Measurements from ENCODE around the gene MTCL3.

The MTCL3 gene

DNA sequence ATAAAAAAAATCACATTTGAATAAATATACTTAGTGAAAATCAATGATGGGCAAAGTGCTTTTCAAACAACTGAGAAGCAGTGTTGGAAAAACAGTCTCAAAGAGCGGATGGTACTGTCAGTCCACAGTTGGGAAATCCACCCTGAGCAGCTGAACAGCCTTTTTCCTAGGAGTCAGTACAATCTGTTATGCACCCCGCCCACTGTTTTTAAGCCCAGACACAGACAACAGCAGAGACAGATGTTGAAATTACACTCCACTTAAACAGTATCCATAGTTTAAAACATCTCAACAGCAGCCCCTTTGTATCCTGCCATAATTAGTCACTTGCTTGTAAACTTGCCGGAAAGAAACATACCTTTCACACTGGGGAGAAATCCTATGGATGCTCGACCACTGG lies 60.3 kb downstream of the MTCL3 start:
- Histone ChIP-seq H3K9ac (ENCODE audit: insufficient read depth in 1 of 2, low read length in 2 of 2) (peak overlapping the region in 1 of 2 donors; percentile 99), H3K4me1 (ENCODE audit: control insufficient read depth in 5 of 5, insufficient read depth in 5 of 5, low read length in 5 of 5) (peaks cover 0 to 65% (median 0%) of the 10 kb centered on the region in 5 donors), H3K36me3 (ENCODE audit: control insufficient read depth in 4 of 4, insufficient read depth in 4 of 4, low read length in 4 of 4) (no peaks in the 10 kb centered on the region), H3K27ac (ENCODE audit: low read depth in 1 of 2, low read length in 1 of 2) (peak overlapping the region in 1 of 2 donors; percentile 73), H3K27me3 (ENCODE audit: control insufficient read depth in 3 of 3, insufficient read depth in 3 of 3, low read length in 2 of 3) (no peaks in the 10 kb centered on the region), H3K4me3 (peak overlapping the region; percentile 42), H3K9me3 (ENCODE audit: control insufficient read depth in 4 of 4, insufficient read depth in 3 of 4, low read length in 3 of 4) (no peaks in the 10 kb centered on the region)
- peak; percentile 59 for ATAC-seq (ENCODE audit: insufficient read depth, low FRiP score)
- DNase-seq = peak; percentile 60 to 86 (median 85)
- TF ChIP-seq, protein P1, sequence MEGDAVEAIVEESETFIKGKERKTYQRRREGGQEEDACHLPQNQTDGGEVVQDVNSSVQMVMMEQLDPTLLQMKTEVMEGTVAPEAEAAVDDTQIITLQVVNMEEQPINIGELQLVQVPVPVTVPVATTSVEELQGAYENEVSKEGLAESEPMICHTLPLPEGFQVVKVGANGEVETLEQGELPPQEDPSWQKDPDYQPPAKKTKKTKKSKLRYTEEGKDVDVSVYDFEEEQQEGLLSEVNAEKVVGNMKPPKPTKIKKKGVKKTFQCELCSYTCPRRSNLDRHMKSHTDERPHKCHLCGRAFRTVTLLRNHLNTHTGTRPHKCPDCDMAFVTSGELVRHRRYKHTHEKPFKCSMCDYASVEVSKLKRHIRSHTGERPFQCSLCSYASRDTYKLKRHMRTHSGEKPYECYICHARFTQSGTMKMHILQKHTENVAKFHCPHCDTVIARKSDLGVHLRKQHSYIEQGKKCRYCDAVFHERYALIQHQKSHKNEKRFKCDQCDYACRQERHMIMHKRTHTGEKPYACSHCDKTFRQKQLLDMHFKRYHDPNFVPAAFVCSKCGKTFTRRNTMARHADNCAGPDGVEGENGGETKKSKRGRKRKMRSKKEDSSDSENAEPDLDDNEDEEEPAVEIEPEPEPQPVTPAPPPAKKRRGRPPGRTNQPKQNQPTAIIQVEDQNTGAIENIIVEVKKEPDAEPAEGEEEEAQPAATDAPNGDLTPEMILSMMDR (IDR thresholded peaks at IDR 0.05; ENCODE audit: control extremely low read depth, extremely low read depth) = no peak
- WGBS, 2 donors = 41 to 66% methylated on average over 4 of the region's 4 CpGs

DNA sequence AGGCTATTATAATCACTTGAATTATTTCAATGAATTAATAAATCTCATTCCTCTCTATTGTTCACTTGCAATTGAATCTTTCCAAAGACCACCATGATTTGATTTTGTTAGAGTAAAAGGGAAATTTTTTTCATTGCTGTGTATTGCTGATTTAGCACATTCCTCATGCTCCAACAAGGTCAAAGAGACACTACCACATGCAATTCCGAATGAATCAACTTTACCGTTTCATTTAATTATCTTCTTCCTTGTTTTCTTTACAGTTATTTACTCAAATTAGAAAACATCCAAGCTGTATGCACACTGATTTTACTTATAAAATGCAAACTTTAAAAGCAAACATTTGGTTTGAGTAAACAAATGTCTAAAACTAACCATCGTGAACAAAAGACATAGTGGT lies 60.9 kb downstream of the MTCL3 start:
- DNase-seq = peak in 2 of 3 donors; percentile 53 to 77
- WGBS, 2 donors = 46 to 68% methylated on average over 3 of the region's 3 CpGs
- TF ChIP-seq, protein P1 (IDR thresholded peaks at IDR 0.05; ENCODE audit: control extremely low read depth, extremely low read depth) = no peak
- ATAC-seq (ENCODE audit: insufficient read depth, low FRiP score) = no peak
- no peak overlapping the region for H3K4me3 ChIP-seq
- H3K36me3 ChIP-seq (ENCODE audit: control insufficient read depth in 4 of 4, insufficient read depth in 4 of 4, low read length in 4 of 4) = no peaks in the 10 kb centered on the region
- no peak overlapping the region for H3K27ac ChIP-seq (ENCODE audit: low read depth in 1 of 2, low read length in 1 of 2)
- H3K4me1 ChIP-seq (ENCODE audit: control insufficient read depth in 5 of 5, insufficient read depth in 5 of 5, low read length in 5 of 5) = peaks cover 0 to 66% (median 0%) of the 10 kb centered on the region in 5 donors
- H3K27me3 ChIP-seq (ENCODE audit: control insufficient read depth in 3 of 3, insufficient read depth in 3 of 3, low read length in 2 of 3) = no peaks in the 10 kb centered on the region
- no peaks in the 10 kb centered on the region for H3K9me3 ChIP-seq (ENCODE audit: control insufficient read depth in 4 of 4, insufficient read depth in 3 of 4, low read length in 3 of 4)
- peak overlapping the region in 1 of 2 donors; percentile 99 for H3K9ac ChIP-seq (ENCODE audit: insufficient read depth in 1 of 2, low read length in 2 of 2)

DNA sequence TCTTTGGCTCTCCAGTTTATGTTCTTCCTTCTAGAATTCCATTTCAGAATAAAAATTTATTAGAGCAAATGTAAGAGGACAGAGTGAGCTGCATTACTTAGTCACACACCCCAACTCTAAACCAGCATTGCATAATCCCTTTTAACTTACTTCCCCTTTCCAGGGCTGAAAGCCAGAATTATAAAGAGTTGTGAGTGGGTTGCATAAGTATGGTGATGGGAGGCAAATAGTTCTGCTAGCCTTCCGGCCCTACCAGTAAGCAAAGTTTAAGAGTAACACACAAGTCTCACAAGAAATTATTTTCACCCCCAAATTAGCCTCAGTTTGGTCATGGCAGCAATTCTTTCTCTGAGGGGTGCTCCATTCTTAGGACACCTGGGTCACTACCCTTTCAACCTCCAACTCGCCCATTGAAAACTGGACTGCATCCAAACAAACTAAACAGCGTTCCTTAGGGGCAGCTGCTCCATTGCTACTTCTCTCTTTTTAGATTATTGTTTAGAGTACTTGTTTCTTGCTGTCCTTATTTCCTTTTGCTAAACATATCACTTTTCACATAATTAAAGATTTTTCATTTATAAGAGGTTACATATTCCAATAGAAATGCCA lies 61.6 kb downstream of the MTCL3 start:
- Histone ChIP-seq H3K9me3 (ENCODE audit: control insufficient read depth in 4 of 4, insufficient read depth in 3 of 4, low read length in 3 of 4) (no peaks in the 10 kb centered on the region), H3K9ac (ENCODE audit: insufficient read depth in 1 of 2, low read length in 2 of 2) (peak overlapping the region in 1 of 2 donors; percentile 99), H3K36me3 (ENCODE audit: control insufficient read depth in 4 of 4, insufficient read depth in 4 of 4, low read length in 4 of 4) (no peaks in the 10 kb centered on the region), H3K4me3 (no peak overlapping the region), H3K27me3 (ENCODE audit: control insufficient read depth in 3 of 3, insufficient read depth in 3 of 3, low read length in 2 of 3) (no peaks in the 10 kb centered on the region), H3K4me1 (ENCODE audit: control insufficient read depth in 5 of 5, insufficient read depth in 5 of 5, low read length in 5 of 5) (peaks cover 0 to 69% (median 0%) of the 10 kb centered on the region in 5 donors), H3K27ac (ENCODE audit: low read depth in 1 of 2, low read length in 1 of 2) (peak overlapping the region; percentile 33 to 83)
- DNase-seq = peak; percentile 71 to 97 (median 97)
- 19 to 31% methylated on average over 3 of the region's 3 CpGs for WGBS, 2 donors
- ATAC-seq (ENCODE audit: insufficient read depth, low FRiP score) = peak; percentile 73
- TF ChIP-seq, protein P1 (IDR thresholded peaks at IDR 0.05; ENCODE audit: control extremely low read depth, extremely low read depth) = no peak
